ENCODE data around the gene AMPH.

Gene AMPH

DNA sequence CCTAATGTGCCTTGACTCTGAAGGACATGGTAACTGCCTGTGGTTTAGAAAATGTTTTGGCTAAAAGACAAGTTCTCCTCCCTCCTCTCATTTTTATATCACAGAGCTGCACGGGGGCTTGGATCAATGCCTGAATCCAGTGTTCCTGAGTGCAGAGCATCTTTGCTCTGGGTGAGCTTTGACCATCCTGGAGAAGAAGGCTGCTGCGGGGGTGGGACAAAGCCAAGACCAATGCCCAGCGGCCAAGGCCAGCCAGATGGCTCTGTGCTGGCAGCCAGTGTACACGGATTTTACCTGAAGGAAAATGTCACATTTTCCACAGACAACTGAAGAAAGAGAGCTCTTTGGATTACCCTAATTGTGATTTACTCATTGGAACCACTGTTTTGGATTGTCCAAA, 255.7 kb downstream of the AMPH start:
- POLR2A ChIA-PET: no interaction called here
- CTCF ChIA-PET: no interaction called here
- TF ChIP-seq FOXK2 (IDR thresholded peaks at IDR 0.05) (no peak), ARNT (IDR thresholded peaks at IDR 0.05) (no peak), FOXM1 (IDR thresholded peaks at IDR 0.05; ENCODE audit: borderline replicate concordance) (no peak), HDGF (IDR thresholded peaks at IDR 0.05; ENCODE audit: borderline replicate concordance) (no peak), ELF4 (IDR thresholded peaks at IDR 0.05) (no peak), TARDBP (IDR thresholded peaks at IDR 0.05) (no peak), ZNF384 (IDR thresholded peaks at IDR 0.05) (no peak), NFRKB (IDR thresholded peaks at IDR 0.05) (no peak), SP1 (IDR thresholded peaks at IDR 0.05) (no peak), SUZ12 (IDR thresholded peaks at IDR 0.05) (no peak)
- no peak for DNase-seq (ENCODE audit: extremely low spot score)

DNA sequence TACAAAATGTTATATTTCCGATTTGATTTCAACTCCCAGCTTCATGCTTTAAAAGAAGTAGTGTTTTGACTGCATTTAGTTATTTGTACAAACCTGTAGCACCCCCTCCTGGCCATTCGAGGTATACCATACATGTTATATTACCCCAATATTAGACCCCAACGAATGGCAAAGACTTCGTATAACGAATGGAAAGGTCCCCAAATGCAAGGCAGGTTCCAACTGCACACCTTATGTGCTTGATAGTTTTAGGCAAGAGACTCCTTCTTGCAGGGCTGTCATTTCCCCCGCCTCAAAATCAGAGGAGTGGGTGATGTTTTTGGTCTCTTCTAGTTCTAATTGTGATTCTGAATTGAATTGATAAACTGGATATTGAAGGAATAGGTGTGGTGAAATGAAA, 256.7 kb downstream of the AMPH start:
- ChIA-PET CTCF (interaction anchor here (0.6 to 1.1 kb wide), 3 partner anchors 12 to 39 kb away, joined by 3 to 6 read pairs (median 4); no protein-coding TSS in a partner anchor), POLR2A (no interaction called here)
- DNase-seq (ENCODE audit: extremely low spot score): peak; percentile 30
- no peak for TF ChIP-seq FOXM1 (IDR thresholded peaks at IDR 0.05; ENCODE audit: borderline replicate concordance)

DNA sequence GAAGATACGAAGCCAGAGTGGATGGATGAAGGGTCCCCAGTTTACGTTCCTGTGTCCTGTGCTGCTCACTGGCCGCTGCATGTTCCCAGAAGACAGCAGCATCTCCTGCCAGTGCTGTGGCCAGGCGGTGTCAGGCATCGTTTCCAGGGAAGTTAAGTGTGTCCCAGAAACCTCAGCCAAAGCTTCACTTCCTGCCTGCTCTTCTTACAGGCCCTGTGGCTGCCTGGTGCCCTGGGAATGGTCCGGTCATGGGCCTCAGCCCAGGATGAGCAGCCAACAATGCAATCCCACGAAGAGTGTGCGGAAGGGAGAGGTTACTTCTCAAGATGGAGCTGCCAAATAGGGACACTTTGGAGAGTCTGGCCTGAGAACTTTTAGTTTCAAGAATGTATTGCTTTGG, 258.0 kb downstream of the AMPH start:
- ChIA-PET CTCF (interaction anchor here (0.6 kb wide), 1 partner anchor 60 kb away, joined by 3 read pairs; no protein-coding TSS in a partner anchor), POLR2A (no interaction called here)
- no peak for TF ChIP-seq SUZ12 (IDR thresholded peaks at IDR 0.05)
- TF ChIP-seq LEF1 (IDR thresholded peaks at IDR 0.05; ENCODE audit: borderline replicate concordance): no peak
- TF ChIP-seq HDGF (IDR thresholded peaks at IDR 0.05; ENCODE audit: borderline replicate concordance): no peak
- no peak for TF ChIP-seq SP1 (IDR thresholded peaks at IDR 0.05)
- no peak for TF ChIP-seq L3MBTL2 (conservative IDR thresholded peaks at IDR 0.05)
- TF ChIP-seq TARDBP (IDR thresholded peaks at IDR 0.05): no peak
- no peak for TF ChIP-seq FOXK2 (IDR thresholded peaks at IDR 0.05)
- no peak for TF ChIP-seq ZNF384 (IDR thresholded peaks at IDR 0.05)
- TF ChIP-seq CTBP1 (IDR thresholded peaks at IDR 0.05; ENCODE audit: borderline replicate concordance): no peak
- no peak for TF ChIP-seq FOXM1 (IDR thresholded peaks at IDR 0.05; ENCODE audit: borderline replicate concordance)
- no peak for TF ChIP-seq BHLHE40 (IDR thresholded peaks at IDR 0.05; ENCODE audit: borderline replicate concordance)
- DNase-seq (ENCODE audit: extremely low spot score): no peak

GRCh38 chr7:38372290-38372689, 258.9 kb downstream of the AMPH start:
- TF ChIP-seq FOXA1 (IDR thresholded peaks at IDR 0.05): no peak
- no peak for TF ChIP-seq FOXK2 (IDR thresholded peaks at IDR 0.05)
- TF ChIP-seq PKNOX1 (IDR thresholded peaks at IDR 0.05): no peak
- TF ChIP-seq TARDBP (IDR thresholded peaks at IDR 0.05): no peak
- TF ChIP-seq NFRKB (IDR thresholded peaks at IDR 0.05): no peak
- TF ChIP-seq LEF1 (IDR thresholded peaks at IDR 0.05; ENCODE audit: borderline replicate concordance): no peak
- no peak for TF ChIP-seq FOXM1 (IDR thresholded peaks at IDR 0.05; ENCODE audit: borderline replicate concordance)
- TF ChIP-seq L3MBTL2 (conservative IDR thresholded peaks at IDR 0.05): no peak
- no peak for TF ChIP-seq HDGF (IDR thresholded peaks at IDR 0.05; ENCODE audit: borderline replicate concordance)
- no peak for TF ChIP-seq ELF4 (IDR thresholded peaks at IDR 0.05)
- TF ChIP-seq SUZ12 (IDR thresholded peaks at IDR 0.05): no peak
- no peak for TF ChIP-seq CTBP1 (IDR thresholded peaks at IDR 0.05; ENCODE audit: borderline replicate concordance)
- no peak for TF ChIP-seq BHLHE40 (IDR thresholded peaks at IDR 0.05; ENCODE audit: borderline replicate concordance)
- no peak for TF ChIP-seq ARNT (IDR thresholded peaks at IDR 0.05)
- no peak for TF ChIP-seq SP1 (IDR thresholded peaks at IDR 0.05)
- TF ChIP-seq ZNF384 (IDR thresholded peaks at IDR 0.05): no peak
- no peak for DNase-seq (ENCODE audit: extremely low spot score)
- POLR2A ChIA-PET: no interaction called here
- CTCF ChIA-PET: no interaction called here

- peak; percentile 12 for DNase-seq (ENCODE audit: extremely low spot score)
- TF ChIP-seq ARNT (IDR thresholded peaks at IDR 0.05) (no peak), FOXA1 (IDR thresholded peaks at IDR 0.05) (no peak), TARDBP (IDR thresholded peaks at IDR 0.05) (no peak), FOXM1 (IDR thresholded peaks at IDR 0.05; ENCODE audit: borderline replicate concordance) (no peak), PKNOX1 (IDR thresholded peaks at IDR 0.05) (no peak), NFRKB (IDR thresholded peaks at IDR 0.05) (no peak), CTBP1 (IDR thresholded peaks at IDR 0.05; ENCODE audit: borderline replicate concordance) (no peak), ELF4 (IDR thresholded peaks at IDR 0.05) (no peak), SP1 (IDR thresholded peaks at IDR 0.05) (no peak), ZNF384 (IDR thresholded peaks at IDR 0.05) (no peak), BHLHE40 (IDR thresholded peaks at IDR 0.05; ENCODE audit: borderline replicate concordance) (no peak)
- ChIA-PET CTCF (interaction anchor here (0.8 to 2.5 kb wide), 5 partner anchors 16 to 470 kb away, joined by 3 to 8 read pairs (median 5); no protein-coding TSS in a partner anchor), POLR2A (no interaction called here)
These were observed 261.2 kb downstream of the AMPH start for GRCh38 chr7:38369816-38370493.

DNA sequence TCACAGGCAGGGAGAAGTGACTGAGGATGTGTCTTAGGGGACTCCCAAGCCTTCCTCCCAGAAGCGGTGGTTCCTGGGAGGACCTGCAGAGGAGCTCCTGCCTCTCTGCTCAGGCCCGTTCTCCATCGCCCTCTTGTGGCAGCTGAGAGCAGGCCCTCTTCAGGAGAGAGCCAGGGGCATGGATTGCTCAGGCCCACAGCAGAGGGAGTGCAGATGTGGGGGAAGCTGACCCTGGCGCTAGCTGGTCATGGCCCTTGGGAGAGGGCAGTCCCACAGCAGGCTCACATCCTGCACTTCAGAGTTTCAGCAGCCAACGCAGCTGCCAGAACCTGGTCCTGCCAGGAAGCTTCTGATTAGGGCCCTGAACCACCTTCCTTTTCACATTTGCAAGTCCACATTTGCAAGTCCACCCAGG, 263.0 kb downstream of the AMPH start:
- ChIA-PET POLR2A (no interaction called here), CTCF (interaction anchor here (0.5 to 2.5 kb wide), 9 partner anchors 9 to 638 kb away, joined by 3 to 8 read pairs (median 4); partner anchors contain the start of gene STARD3NL)
- DNase-seq (ENCODE audit: extremely low spot score): peak; percentile 75
- TF ChIP-seq SP1 (IDR thresholded peaks at IDR 0.05) (no peak), ELF4 (IDR thresholded peaks at IDR 0.05) (no peak), L3MBTL2 (conservative IDR thresholded peaks at IDR 0.05) (no peak), ARNT (IDR thresholded peaks at IDR 0.05) (no peak), FOXA1 (IDR thresholded peaks at IDR 0.05) (no peak), CTBP1 (IDR thresholded peaks at IDR 0.05; ENCODE audit: borderline replicate concordance) (no peak), LEF1 (IDR thresholded peaks at IDR 0.05; ENCODE audit: borderline replicate concordance) (no peak)

All from HEK293T (cell line).